Mesodermal cell (in vitro differentiated cells): ENCODE data around the gene TRMT1.

Experiments used
- H3K27ac ChIP-seq: 2 replicates; pipeline ENCODE4 v1.7.0; 2013; ENCODE audit warnings: mild to moderate bottlenecking, low read depth, low read length, moderate library complexity; ENCODE audit not compliant: severe bottlenecking
- H3K36me3 ChIP-seq: 2 replicates; pipeline ENCODE4 v1.7.1; 2013; ENCODE audit warnings: mild to moderate bottlenecking, low read length, moderate library complexity; ENCODE audit not compliant: control insufficient read depth, insufficient read depth
- H3K4me1 ChIP-seq: one replicate; pipeline ENCODE4 v1.7.1; 2013; ENCODE audit warnings: mild to moderate bottlenecking, low read length; ENCODE audit not compliant: insufficient read depth, control insufficient read depth, poor library complexity, severe bottlenecking
- H3K4me3 ChIP-seq: 2 replicates; pipeline ENCODE4 v1.7.0; 2013; ENCODE audit warnings: low read length, control low read depth, mild to moderate bottlenecking; ENCODE audit not compliant: insufficient read depth, poor library complexity, severe bottlenecking; ENCODE audit errors: extremely low read depth
- H3K9me3 ChIP-seq: 2 replicates; pipeline ENCODE4 v1.7.1; 2013; ENCODE audit warnings: mild to moderate bottlenecking, low read length, moderate library complexity; ENCODE audit not compliant: control insufficient read depth
- WGBS, 2 experiments: methylation state at CpG; one replicate each; pipeline ENCODE4 v1.1.5; 2013; ENCODE audit warnings: missing lambda C conversion rate in 2 of 2; ENCODE audit not compliant: insufficient coverage in 2 of 2; 5-methylcytosine and 5-hydroxymethylcytosine counted together

TRMT1 gene

DNA sequence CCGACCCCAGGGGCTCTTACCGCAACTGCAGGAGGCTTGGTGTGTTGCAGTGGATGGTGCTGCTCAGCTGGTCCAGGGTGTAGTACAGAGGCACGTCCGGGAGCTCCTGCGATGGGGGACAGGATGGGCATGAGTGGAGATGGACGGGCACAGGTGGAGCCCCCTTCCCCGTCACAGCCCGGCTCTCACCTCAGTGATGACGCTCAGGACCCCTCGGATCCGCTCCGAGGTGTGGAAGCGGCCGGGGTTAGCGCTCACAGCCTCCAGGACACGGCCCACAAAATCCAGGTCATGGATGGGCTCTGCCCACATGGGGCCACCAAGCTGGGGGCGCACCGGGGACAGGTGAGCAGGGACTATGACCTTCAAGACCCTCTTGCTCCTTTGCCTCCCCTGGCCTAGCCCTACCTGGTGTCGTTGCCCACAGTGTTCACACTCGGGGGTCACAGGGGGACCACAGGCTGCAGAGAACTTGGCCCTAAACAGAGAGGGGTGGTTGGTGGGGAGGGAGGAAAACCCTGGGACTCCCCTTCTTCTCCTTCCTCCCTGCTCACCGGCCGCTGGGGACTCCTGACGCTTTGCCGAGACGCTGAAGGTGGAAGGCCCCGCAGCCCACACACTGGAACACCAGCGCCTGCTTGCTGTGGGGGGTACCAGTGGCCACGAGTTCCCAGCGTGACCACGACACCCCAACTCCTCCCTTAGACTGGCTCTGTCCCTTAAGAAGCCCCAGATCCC lies 7.0 kb downstream of the TRMT1 start:
- Histone ChIP-seq H3K4me1 (no peaks in the 10 kb centered on the region), H3K27ac (no peak overlapping the region), H3K36me3 (peaks cover 61% of the 10 kb centered on the region), H3K9me3 (no peaks in the 10 kb centered on the region), H3K4me3 (no peak overlapping the region)
- WGBS, 2 experiments, result 93 to 96% methylated on average over 22 to 28 of the region's 30 CpGs

DNA sequence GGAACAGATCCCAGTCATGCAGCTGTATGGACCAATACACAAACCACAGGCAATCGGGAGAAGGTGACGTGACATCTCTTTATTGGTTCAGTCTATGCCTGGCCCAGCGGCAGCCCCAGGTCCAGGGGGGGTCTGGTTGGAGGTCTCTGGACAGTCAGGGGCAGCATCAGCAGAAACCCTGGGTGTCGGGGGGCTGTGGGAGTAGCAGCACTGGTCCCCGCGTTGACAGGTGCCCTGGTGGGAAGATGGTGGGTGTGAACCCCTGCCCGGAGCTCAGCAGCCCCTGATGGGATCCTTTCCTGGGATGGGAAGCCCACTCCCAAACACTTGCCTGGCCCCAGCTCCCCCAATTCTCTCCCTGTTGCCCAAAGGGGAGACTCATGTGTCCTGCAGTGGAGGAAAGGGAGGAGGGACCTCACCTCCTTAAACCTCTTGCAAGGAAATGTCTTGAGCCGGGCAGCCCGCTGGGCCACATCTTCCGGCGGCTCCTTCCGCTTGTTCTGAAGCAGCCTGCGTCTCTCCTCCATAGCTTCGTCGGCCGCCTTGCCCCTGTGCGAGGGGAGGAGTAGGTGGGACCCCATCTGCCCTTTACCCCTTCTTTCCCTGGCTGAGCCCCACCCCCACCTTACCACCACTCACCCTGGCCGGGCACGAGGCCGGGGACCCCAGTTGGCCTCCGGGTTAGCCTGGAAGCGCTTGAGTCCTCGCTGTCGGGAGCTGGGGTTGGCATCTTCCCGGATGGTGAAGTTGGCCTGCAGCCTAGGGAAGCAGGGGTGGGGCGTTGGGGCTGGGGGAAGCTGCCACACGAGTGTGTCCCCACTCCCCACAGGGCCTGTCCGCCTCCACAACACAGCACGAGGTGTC lies 11.5 kb downstream of the TRMT1 start:
- Histone ChIP-seq H3K36me3 (peaks cover 37% of the 10 kb centered on the region), H3K9me3 (no peaks in the 10 kb centered on the region), H3K27ac (no peak overlapping the region), H3K4me1 (peaks cover 17% of the 10 kb centered on the region), H3K4me3 (no peak overlapping the region)
- 94 to 98% methylated on average over 15 to 19 of the region's 29 CpGs for WGBS, 2 experiments

DNA sequence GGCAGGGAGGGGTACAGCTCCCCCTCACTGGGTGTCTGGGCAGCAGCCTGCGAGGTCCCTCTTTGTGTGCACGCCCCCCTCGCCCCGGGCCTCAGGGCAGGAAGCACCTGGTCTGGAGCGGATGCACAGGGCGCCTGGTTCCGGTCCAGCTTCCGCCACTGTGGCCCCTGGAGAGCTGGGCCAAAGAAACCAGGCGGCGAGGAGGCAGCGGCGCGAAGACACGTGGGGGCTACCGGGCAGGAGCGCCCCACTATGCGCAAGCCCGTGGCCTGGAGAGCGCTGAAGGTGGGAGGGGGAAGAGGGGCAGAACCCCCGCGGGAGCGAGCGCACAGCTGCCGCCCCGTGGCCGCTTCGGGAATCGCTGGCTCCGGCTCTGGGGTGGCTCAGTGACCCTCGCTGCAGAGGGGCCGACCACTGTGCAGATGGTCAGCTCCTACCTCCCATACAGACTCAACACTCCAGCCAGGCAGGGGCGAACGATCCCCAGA lies 12.1 kb downstream of the TRMT1 start:
- peaks cover 17% of the 10 kb centered on the region for H3K4me1 ChIP-seq
- WGBS, 2 experiments, result 59 to 61% methylated on average over 26 to 32 of the region's 33 CpGs
- no peaks in the 10 kb centered on the region for H3K9me3 ChIP-seq
- H3K27ac ChIP-seq, result no peak overlapping the region
- H3K36me3 ChIP-seq, result peaks cover 32% of the 10 kb centered on the region
- no peak overlapping the region for H3K4me3 ChIP-seq

DNA sequence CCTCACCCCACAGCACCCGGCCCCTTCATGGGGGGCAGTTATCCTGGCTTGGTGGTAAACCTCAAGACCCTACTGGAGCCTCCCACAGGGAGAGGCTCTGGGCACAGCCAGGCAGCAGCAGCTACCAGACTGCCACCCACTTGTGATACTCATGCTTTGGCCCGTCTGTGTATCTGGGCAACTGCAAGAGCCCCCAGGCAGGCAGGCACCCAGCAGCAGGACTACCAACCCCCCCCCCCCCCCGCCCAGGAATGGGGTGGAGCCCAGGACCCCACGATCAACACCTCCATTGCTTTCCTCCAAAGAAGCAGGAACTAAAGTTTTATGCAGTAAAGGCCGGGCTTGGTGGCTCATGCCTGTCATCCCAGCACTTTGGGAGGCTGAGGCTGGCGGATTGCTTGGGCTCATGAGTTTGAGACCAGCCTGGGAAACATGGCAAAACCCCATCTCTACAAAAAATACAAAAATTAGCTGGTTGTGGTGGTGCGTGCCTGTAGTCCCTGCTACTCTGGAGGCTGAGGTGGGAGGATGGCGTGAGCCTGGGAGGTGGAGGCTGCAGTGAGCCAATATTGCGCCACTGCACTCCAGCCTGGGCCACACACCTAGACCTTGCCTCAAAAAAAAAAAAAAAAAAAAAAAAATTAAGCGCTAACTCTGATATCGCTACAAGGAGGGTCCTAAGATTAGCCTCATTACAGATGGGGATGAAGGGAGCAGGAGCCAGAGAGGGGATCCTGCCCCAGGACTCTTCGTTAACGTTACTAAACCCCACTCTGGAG lies 12.8 kb downstream of the TRMT1 start:
- no peak overlapping the region for H3K4me3 ChIP-seq
- peaks cover 17% of the 10 kb centered on the region for H3K4me1 ChIP-seq
- 88 to 98% methylated on average over 6 of the region's 13 CpGs for WGBS, 2 experiments
- peaks cover 27% of the 10 kb centered on the region for H3K36me3 ChIP-seq
- H3K27ac ChIP-seq, result peak overlapping the region; percentile 50
- no peaks in the 10 kb centered on the region for H3K9me3 ChIP-seq

DNA sequence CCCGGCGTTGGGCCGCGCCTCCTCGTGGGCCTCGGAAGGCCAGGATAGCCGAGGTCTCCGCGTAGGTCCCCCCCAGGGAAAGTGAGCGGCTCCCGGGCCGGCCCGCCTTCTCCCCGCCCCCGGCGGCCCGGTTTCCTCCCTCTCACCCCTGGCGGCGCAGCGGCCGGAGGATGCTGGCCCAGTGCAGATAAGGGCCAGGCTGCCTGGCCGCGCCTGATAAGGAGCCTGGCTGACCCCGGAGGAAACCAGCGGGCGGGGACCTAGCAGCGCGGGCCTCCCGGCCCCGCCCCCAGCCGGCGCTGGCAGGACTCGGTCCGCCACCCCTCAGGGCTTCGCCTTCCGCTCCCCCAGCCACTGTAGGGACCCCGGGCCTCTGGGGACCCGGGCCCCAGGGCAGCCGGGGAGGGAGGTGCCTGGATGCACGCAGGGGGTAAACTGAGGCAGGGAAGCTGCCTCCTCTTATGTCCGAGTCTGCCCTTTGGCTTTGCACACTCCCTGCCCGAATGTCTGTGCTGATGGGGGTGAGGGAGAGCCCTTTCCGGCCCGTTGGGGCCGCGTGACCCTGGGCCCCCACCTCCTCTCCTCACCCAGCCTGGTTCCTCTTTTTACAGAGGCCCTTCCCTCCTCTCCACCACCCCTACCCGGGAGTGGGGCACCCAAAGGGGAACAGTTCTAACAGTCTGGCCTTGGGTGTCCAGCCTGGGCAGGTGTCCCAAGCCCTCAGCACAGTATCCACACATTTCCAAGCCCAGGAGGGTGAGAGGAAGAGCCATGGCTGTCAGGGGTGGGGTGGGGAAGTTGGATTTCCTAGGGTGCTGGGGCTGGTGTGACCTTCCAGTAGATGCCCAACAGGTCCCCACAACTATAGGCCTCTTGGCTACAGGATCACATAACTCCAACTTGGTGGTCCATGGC lies 13.6 kb downstream of the TRMT1 start, which contains the start of gene LYL1:
Gene LYL1, minus strand, starts transcription at position 193 of the 915 bp plus-strand sequence. CDS start 1,687 bp downstream, outside the sequence.
- peak within 1 kb of the TSS; percentile 50 for H3K27ac ChIP-seq
- peak within 1 kb of the TSS; percentile 35 for H3K4me3 ChIP-seq
- H3K4me1 ChIP-seq, result peaks cover 17% of the 10 kb centered on the region
- H3K36me3 ChIP-seq, result peaks cover 21% of the 10 kb centered on the region
- H3K9me3 ChIP-seq, result no peaks in the 10 kb centered on the region
- 5 to 9% methylated on average over 24 to 27 of the region's 47 CpGs for WGBS, 2 experiments

DNA sequence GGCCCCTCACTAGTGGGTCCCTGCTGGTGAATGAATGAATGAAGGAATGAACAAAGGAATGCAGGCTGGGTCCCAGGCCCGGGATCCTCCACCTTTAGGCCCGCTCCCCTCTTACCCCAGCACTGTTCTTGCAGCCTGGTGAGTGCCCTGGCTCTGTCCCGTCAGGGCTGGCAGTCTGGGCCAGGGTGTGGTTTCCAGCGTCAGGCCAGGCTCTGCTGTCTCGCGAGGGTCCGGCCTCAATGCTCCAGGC lies 14.2 kb downstream of the TRMT1 start:
- Histone ChIP-seq H3K27ac (peak overlapping the region; percentile 50), H3K4me1 (peaks cover 17% of the 10 kb centered on the region), H3K9me3 (no peaks in the 10 kb centered on the region), H3K4me3 (peak overlapping the region; percentile 35), H3K36me3 (peaks cover 17% of the 10 kb centered on the region)
- 12 to 15% methylated on average over 5 to 7 of the region's 7 CpGs for WGBS, 2 experiments

DNA sequence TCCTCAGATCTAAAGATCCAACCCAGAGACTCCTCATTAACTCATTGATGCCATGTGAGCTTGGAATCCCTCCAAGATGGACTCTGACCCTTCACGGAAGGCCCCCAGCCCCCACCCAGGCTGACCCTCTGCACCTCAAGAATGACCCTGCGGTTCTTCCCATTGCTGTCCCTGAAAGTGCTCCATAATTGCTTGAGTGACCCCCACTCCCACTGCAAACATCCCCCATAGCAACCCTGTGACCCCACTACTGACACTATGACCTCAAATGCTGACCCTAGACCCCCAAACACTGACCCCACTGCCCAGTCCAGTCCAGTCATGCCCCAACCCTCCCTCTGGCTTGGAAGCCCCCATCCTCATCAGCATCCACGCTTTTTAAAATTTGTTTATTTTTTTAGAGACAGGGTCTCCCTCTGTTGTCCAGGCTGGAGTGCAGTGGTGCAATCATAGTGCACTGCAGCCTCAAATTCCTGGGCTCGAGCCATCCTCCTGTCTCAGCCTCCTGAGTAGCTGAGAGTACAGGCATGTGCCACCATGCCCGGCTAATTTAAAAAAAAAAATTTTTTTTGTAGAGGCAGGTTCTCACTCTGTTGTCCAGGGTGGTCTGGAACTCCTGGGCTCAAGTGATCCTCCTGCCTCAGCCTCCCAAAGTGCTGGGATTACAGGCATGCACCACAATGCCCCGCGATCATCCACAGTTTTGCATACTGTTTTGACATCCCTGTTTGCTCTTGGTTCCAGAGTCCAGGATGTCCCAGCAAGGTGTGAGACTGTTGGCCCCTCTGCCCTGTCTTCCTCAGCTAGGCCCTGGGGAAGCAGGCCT lies 14.7 kb downstream of the TRMT1 start:
- 83 to 92% methylated on average over 5 of the region's 7 CpGs for WGBS, 2 experiments
- Histone ChIP-seq H3K4me1 (peaks cover 17% of the 10 kb centered on the region), H3K27ac (peak overlapping the region; percentile 50), H3K36me3 (peaks cover 13% of the 10 kb centered on the region), H3K4me3 (peak overlapping the region; percentile 35), H3K9me3 (no peaks in the 10 kb centered on the region)

DNA sequence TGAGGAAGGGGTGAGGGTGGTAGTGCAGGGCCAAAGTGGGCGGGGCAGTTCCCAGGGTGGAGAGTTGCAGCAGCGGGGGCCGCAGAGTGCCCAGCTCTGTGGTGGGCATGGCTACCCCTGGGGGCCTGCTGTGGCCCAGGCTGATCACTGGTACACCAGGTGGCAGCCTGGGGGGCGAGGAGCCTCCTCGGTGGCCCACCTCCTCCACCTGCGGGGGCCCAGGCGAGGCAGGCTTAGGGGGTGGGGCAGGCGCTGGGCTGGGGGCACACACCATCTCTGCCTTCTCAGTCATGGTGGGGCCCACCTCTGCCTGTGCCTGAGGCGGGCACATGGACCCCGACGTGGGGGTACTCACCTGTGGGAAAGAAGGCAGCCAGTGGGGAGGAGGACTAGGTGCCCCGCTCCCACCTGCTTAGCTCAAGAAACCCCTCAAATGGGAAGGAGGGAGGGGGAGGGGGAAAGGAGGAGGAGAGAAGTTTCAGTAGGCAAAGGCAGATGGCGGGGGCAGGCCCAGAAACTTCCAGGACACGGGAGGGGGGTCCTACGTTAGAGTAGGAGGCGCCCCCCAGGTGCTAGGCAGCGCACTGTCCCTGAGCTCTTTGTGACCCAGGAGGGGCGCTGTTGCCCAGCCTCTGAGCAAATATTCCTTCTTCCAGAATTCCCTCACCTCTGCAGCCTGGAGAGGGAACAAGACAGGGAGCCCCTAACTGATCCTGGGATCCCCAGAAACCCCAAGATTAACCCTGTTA lies 15.5 kb downstream of the TRMT1 start:
- peaks cover 17% of the 10 kb centered on the region for H3K4me1 ChIP-seq
- peaks cover 13% of the 10 kb centered on the region for H3K36me3 ChIP-seq
- peak overlapping the region; percentile 35 for H3K4me3 ChIP-seq
- 82 to 85% methylated on average over 14 to 15 of the region's 18 CpGs for WGBS, 2 experiments
- H3K27ac ChIP-seq, result no peak overlapping the region
- H3K9me3 ChIP-seq, result no peaks in the 10 kb centered on the region

DNA sequence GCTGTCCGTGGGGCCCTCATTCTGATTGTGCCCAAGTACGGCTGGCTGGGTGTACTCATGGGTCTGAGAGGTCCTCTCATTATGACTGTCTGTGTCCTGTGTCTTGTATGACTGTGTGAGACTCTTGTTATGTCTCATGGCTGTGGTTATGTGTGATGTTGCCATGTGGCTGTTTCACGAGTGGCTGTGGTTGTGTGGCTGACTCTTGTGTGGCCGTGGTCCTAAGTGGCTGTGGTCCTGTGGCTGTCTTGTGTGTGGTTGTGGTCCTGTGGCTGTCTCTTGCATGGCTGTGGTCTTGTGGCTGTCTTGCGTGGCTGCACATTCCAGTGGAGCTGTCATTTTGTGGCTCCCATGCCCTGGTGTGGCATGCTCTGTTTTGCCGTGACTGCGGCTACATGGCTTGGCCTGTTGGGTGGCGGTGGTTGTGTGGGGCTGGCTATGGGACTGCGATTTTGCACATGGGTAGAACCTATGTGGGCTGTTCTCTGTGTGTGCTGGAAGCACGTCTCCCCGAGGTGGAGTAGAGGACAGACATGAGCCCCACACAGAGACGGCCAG lies 16.4 kb downstream of the TRMT1 start:
- H3K36me3 ChIP-seq, result peaks cover 10% of the 10 kb centered on the region
- no peak overlapping the region for H3K27ac ChIP-seq
- no peaks in the 10 kb centered on the region for H3K9me3 ChIP-seq
- no peak overlapping the region for H3K4me3 ChIP-seq
- H3K4me1 ChIP-seq, result peaks cover 26% of the 10 kb centered on the region
- 95 to 96% methylated on average over 8 to 9 of the region's 12 CpGs for WGBS, 2 experiments
